Measurements from ENCODE around the gene CAPN5. TPM values are rescaled to one million over a fixed set of nuclear protein-coding genes. Genes with fewer than 3 reads are reported as not detected.

The CAPN5 gene
- total and polyA plus RNA-seq, 4 donors, result 10.7 to 43.1 (median 28.2) TPM

GRCh38 chr11:77102246-77103210, 35.8 kb downstream of the CAPN5 start, which contains the start of gene OMP:
Gene OMP, plus strand, starts transcription at chr11:77102840. Its CDS starts 0 bp downstream, at chr11:77102840.
- Histone ChIP-seq H3K9me3 (ENCODE audit: control insufficient read depth, insufficient read depth, low read length) (no peaks in the 10 kb centered on the region), H3K27ac (ENCODE audit: low read depth, low read length) (no peak within 1 kb of the TSS), H3K36me3 (ENCODE audit: control insufficient read depth, insufficient read depth, low read length) (peaks cover 64% of the 10 kb centered on the region), H3K27me3 (ENCODE audit: control insufficient read depth, insufficient read depth, low read length) (no peaks in the 10 kb centered on the region), H3K4me3 (ENCODE audit: low read depth, low read length) (no peak within 1 kb of the TSS), H3K4me1 (ENCODE audit: control insufficient read depth, insufficient read depth, low read length) (peaks cover 27% of the 10 kb centered on the region)
- no peak for DNase-seq (ENCODE audit: low read depth in 4 of 6, low spot score in 6 of 6)
- WGBS (ENCODE audit: insufficient coverage), result 94% methylated on average over 31 of the region's 37 CpGs

- 87% methylated on average over 2 of the region's 2 CpGs for WGBS (ENCODE audit: insufficient coverage)
- no peak overlapping the region for H3K4me3 ChIP-seq (ENCODE audit: low read depth, low read length)
- H3K4me1 ChIP-seq (ENCODE audit: control insufficient read depth, insufficient read depth, low read length), result peaks cover 33% of the 10 kb centered on the region
- no peaks in the 10 kb centered on the region for H3K27me3 ChIP-seq (ENCODE audit: control insufficient read depth, insufficient read depth, low read length)
- no peak overlapping the region for H3K27ac ChIP-seq (ENCODE audit: low read depth, low read length)
- DNase-seq (ENCODE audit: low read depth in 4 of 6, low spot score in 6 of 6), result no peak
- peaks cover 65% of the 10 kb centered on the region for H3K36me3 ChIP-seq (ENCODE audit: control insufficient read depth, insufficient read depth, low read length)
- H3K9me3 ChIP-seq (ENCODE audit: control insufficient read depth, insufficient read depth, low read length), result no peaks in the 10 kb centered on the region
These were observed 36.5 kb downstream of the CAPN5 start for GRCh38 chr11:77103319-77103718.

- no peaks in the 10 kb centered on the region for H3K9me3 ChIP-seq (ENCODE audit: control insufficient read depth, insufficient read depth, low read length)
- peaks cover 67% of the 10 kb centered on the region for H3K36me3 ChIP-seq (ENCODE audit: control insufficient read depth, insufficient read depth, low read length)
- no peak overlapping the region for H3K27ac ChIP-seq (ENCODE audit: low read depth, low read length)
- H3K27me3 ChIP-seq (ENCODE audit: control insufficient read depth, insufficient read depth, low read length), result no peaks in the 10 kb centered on the region
- WGBS (ENCODE audit: insufficient coverage), result 77% methylated on average over 8 of the region's 8 CpGs
- DNase-seq (ENCODE audit: low read depth in 4 of 6, low spot score in 6 of 6), result no peak
- peaks cover 39% of the 10 kb centered on the region for H3K4me1 ChIP-seq (ENCODE audit: control insufficient read depth, insufficient read depth, low read length)
- no peak overlapping the region for H3K4me3 ChIP-seq (ENCODE audit: low read depth, low read length)
These were observed 38.0 kb downstream of the CAPN5 start for GRCh38 chr11:77104727-77105126.

DNA sequence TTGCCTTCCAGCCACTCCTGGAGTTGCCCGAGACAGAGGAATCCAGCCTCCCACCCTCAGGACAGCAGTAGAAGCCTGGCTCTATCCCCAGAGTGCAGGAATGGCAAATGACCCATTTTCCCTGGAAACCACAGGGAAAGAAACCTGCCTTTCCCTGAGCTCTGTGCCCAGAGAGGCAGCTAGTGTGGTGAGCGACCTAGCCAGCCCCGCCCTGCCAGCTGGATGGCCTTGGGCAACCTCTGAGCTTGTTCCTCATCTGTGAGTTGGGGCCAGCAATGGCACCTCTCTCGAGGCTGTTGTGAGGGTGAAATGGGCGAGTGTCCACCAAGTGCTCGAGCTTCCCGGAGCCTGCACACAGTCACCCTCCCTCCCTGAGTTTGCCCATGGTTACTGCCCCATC, 39.5 kb downstream of the CAPN5 start:
- WGBS (ENCODE audit: insufficient coverage), result 74% methylated on average over 3 of the region's 7 CpGs

GRCh38 chr11:77106759-77107158, 40.0 kb downstream of the CAPN5 start:
- Histone ChIP-seq H3K27ac (ENCODE audit: low read depth, low read length) (no peak overlapping the region), H3K36me3 (ENCODE audit: control insufficient read depth, insufficient read depth, low read length) (peaks cover 54% of the 10 kb centered on the region), H3K4me1 (ENCODE audit: control insufficient read depth, insufficient read depth, low read length) (peaks cover 53% of the 10 kb centered on the region), H3K27me3 (ENCODE audit: control insufficient read depth, insufficient read depth, low read length) (no peaks in the 10 kb centered on the region), H3K4me3 (ENCODE audit: low read depth, low read length) (no peak overlapping the region), H3K9me3 (ENCODE audit: control insufficient read depth, insufficient read depth, low read length) (no peaks in the 10 kb centered on the region)
- no peak for DNase-seq (ENCODE audit: low read depth in 4 of 6, low spot score in 6 of 6)
- 88% methylated on average over 13 of the region's 13 CpGs for WGBS (ENCODE audit: insufficient coverage)

More for the DNA sequence above, 39.5 kb downstream of the CAPN5 start:
- DNase-seq (ENCODE audit: low read depth in 4 of 6, low spot score in 6 of 6), result peak in 1 of 6 donors; percentile 77
- Histone ChIP-seq H3K9me3 (ENCODE audit: control insufficient read depth, insufficient read depth, low read length) (no peaks in the 10 kb centered on the region), H3K4me1 (ENCODE audit: control insufficient read depth, insufficient read depth, low read length) (peaks cover 53% of the 10 kb centered on the region), H3K4me3 (ENCODE audit: low read depth, low read length) (no peak overlapping the region), H3K27ac (ENCODE audit: low read depth, low read length) (no peak overlapping the region), H3K36me3 (ENCODE audit: control insufficient read depth, insufficient read depth, low read length) (peaks cover 59% of the 10 kb centered on the region), H3K27me3 (ENCODE audit: control insufficient read depth, insufficient read depth, low read length) (no peaks in the 10 kb centered on the region)

- DNase-seq (ENCODE audit: low read depth in 4 of 6, low spot score in 6 of 6), result peak in 1 of 6 donors; percentile 61
- Histone ChIP-seq H3K36me3 (ENCODE audit: control insufficient read depth, insufficient read depth, low read length) (peaks cover 50% of the 10 kb centered on the region), H3K4me1 (ENCODE audit: control insufficient read depth, insufficient read depth, low read length) (peaks cover 56% of the 10 kb centered on the region), H3K27me3 (ENCODE audit: control insufficient read depth, insufficient read depth, low read length) (no peaks in the 10 kb centered on the region), H3K9me3 (ENCODE audit: control insufficient read depth, insufficient read depth, low read length) (no peaks in the 10 kb centered on the region), H3K27ac (ENCODE audit: low read depth, low read length) (no peak overlapping the region), H3K4me3 (ENCODE audit: low read depth, low read length) (no peak overlapping the region)
- 78% methylated on average over 3 of the region's 3 CpGs for WGBS (ENCODE audit: insufficient coverage)
These were observed 41.2 kb downstream of the CAPN5 start for GRCh38 chr11:77107950-77108349.

DNA sequence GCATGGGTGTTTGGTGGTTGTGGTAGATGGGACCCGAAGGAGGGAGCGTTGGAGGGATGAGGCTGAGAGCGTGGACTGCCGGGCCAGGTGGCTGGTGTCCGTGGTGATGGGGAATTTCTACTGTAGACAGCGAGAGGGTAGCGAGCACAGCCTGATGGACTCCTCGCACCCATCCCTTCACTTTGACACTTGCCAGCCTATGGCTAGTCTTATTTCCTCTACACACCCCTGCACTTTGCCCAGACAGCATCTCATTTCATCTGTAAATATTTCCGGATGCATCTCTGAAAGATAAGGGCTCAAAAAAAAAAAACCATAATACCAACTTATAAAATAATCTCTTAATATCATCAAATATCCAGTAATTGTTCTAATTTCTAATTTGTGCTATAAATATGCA, 41.7 kb downstream of the CAPN5 start:
- 87% methylated on average over 4 of the region's 9 CpGs for WGBS (ENCODE audit: insufficient coverage)
- no peak for DNase-seq (ENCODE audit: low read depth in 4 of 6, low spot score in 6 of 6)
- H3K4me3 ChIP-seq (ENCODE audit: low read depth, low read length), result no peak overlapping the region
- no peak overlapping the region for H3K27ac ChIP-seq (ENCODE audit: low read depth, low read length)
- no peaks in the 10 kb centered on the region for H3K9me3 ChIP-seq (ENCODE audit: control insufficient read depth, insufficient read depth, low read length)
- H3K36me3 ChIP-seq (ENCODE audit: control insufficient read depth, insufficient read depth, low read length), result peaks cover 50% of the 10 kb centered on the region
- no peaks in the 10 kb centered on the region for H3K27me3 ChIP-seq (ENCODE audit: control insufficient read depth, insufficient read depth, low read length)
- H3K4me1 ChIP-seq (ENCODE audit: control insufficient read depth, insufficient read depth, low read length), result peaks cover 60% of the 10 kb centered on the region

DNA sequence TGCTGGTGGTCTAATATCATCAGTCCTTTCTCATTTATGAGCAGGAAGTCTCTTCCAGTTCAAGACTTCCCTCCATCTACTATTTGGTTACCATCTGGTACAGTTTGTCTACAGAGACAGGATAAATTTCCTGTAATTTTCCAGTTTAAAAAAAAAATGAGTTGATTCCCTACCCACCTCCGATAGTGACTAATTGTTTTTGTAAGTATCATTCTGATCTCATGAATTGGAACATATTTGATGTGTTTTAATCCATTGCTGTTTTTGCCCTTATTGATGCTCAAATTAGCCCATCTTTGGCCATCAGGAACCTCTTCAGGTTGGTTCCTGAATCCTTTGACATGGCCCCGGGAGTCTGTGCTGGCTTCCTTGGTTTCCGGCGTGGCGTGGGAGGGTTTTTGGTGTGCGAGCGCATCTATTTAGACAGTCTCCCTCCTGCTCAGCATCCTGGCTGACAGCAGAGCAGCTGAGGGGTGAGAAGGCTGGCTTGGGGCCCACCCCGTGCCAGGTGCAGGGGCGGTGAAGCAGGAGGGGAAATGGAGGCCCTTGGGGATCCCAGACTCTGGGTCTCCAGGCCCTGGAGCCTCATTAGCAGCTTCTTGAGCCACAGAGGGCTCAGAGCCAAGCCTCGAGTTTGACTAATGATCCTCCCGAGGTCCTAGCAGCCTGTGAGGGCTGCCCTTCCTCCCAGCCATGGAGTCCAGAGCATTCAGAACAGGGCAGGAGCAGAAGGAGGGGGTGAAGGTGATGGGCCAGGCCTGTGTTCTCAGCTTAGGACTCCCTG, 42.7 kb downstream of the CAPN5 start:
- no peaks in the 10 kb centered on the region for H3K9me3 ChIP-seq (ENCODE audit: control insufficient read depth, insufficient read depth, low read length)
- no peak overlapping the region for H3K27ac ChIP-seq (ENCODE audit: low read depth, low read length)
- H3K4me1 ChIP-seq (ENCODE audit: control insufficient read depth, insufficient read depth, low read length), result peaks cover 60% of the 10 kb centered on the region
- DNase-seq (ENCODE audit: low read depth in 4 of 6, low spot score in 6 of 6), result peak in 2 of 6 donors; percentile 50
- no peak overlapping the region for H3K4me3 ChIP-seq (ENCODE audit: low read depth, low read length)
- peaks cover 45% of the 10 kb centered on the region for H3K36me3 ChIP-seq (ENCODE audit: control insufficient read depth, insufficient read depth, low read length)
- WGBS (ENCODE audit: insufficient coverage), result 62% methylated on average over 4 of the region's 11 CpGs
- no peaks in the 10 kb centered on the region for H3K27me3 ChIP-seq (ENCODE audit: control insufficient read depth, insufficient read depth, low read length)

DNA sequence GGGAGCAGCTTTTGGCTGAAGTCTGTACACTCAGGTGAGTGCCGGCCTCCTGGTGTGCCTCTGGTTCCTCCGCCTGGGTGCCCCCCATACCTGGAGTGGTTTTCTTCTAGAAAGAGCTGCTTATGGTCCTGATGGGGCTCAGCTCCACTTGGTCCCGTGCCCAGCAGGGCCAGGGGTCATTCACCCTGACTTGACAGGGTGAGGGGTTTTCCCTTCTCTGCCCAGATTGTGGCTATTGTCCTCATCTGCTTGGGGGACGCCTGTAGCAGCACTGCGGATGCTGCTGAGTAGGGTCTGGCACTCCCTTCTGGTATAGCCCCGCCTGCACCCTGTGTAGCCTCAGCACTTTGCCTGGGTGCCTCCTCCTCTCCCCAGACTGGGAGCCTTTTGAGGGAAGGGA, 44.1 kb downstream of the CAPN5 start:
- peaks cover 50% of the 10 kb centered on the region for H3K4me1 ChIP-seq (ENCODE audit: control insufficient read depth, insufficient read depth, low read length)
- WGBS (ENCODE audit: insufficient coverage), result 74% methylated on average over 5 of the region's 6 CpGs
- no peaks in the 10 kb centered on the region for H3K27me3 ChIP-seq (ENCODE audit: control insufficient read depth, insufficient read depth, low read length)
- H3K9me3 ChIP-seq (ENCODE audit: control insufficient read depth, insufficient read depth, low read length), result no peaks in the 10 kb centered on the region
- no peak overlapping the region for H3K27ac ChIP-seq (ENCODE audit: low read depth, low read length)
- DNase-seq (ENCODE audit: low read depth in 4 of 6, low spot score in 6 of 6), result no peak
- peaks cover 40% of the 10 kb centered on the region for H3K36me3 ChIP-seq (ENCODE audit: control insufficient read depth, insufficient read depth, low read length)
- no peak overlapping the region for H3K4me3 ChIP-seq (ENCODE audit: low read depth, low read length)

Data from spinal cord (tissue), 10 donors.